Measurements from ENCODE around the gene FAM184A.
"Not testable (repeated sequence)": the region's sequence is repeated elsewhere in the genome, so short reads cannot be mapped to it uniquely, and the experiment has no call there.

The FAM184A gene

GRCh38 chr6:119052292-119052889 lies 26.1 kb downstream of the FAM184A start:
- no peak for DNase-seq

GRCh38 chr6:119044255-119044654 lies 34.2 kb downstream of the FAM184A start:
- DNase-seq: no peak

GRCh38 chr6:119043783-119044182 lies 34.7 kb downstream of the FAM184A start:
- no peak for DNase-seq

- no peak for DNase-seq
These were observed 35.2 kb downstream of the FAM184A start for GRCh38 chr6:119043265-119043664.

- no peak for DNase-seq
These were observed 37.8 kb downstream of the FAM184A start for GRCh38 chr6:119040636-119041035.

GRCh38 chr6:119040229-119040628 lies 38.2 kb downstream of the FAM184A start:
- DNase-seq: no peak

GRCh38 chr6:119037941-119038623 lies 40.4 kb downstream of the FAM184A start:
- no peak for DNase-seq

- no peak for DNase-seq
These were observed 41.2 kb downstream of the FAM184A start for GRCh38 chr6:119037264-119037663.

GRCh38 chr6:119036081-119036480 lies 42.4 kb downstream of the FAM184A start:
- DNase-seq: no peak

GRCh38 chr6:119035459-119035858 lies 43.0 kb downstream of the FAM184A start:
- DNase-seq: no peak

- no peak for DNase-seq
These were observed 43.5 kb downstream of the FAM184A start for GRCh38 chr6:119034827-119035458.

GRCh38 chr6:119032428-119032827 lies 46.0 kb downstream of the FAM184A start:
- DNase-seq: no peak

GRCh38 chr6:119030759-119031158 lies 47.7 kb downstream of the FAM184A start:
- DNase-seq: no peak

- DNase-seq: no peak
These were observed 50.4 kb downstream of the FAM184A start for GRCh38 chr6:119028091-119028490.

GRCh38 chr6:119027465-119027864 lies 51.0 kb downstream of the FAM184A start:
- DNase-seq: no peak

GRCh38 chr6:119026822-119027221 lies 51.6 kb downstream of the FAM184A start:
- DNase-seq: no peak

- no peak for DNase-seq
These were observed 52.7 kb downstream of the FAM184A start for GRCh38 chr6:119025793-119026192.

- no peak for DNase-seq
These were observed 54.4 kb downstream of the FAM184A start for GRCh38 chr6:119024111-119024510.

- DNase-seq: no peak
These were observed 55.7 kb downstream of the FAM184A start for GRCh38 chr6:119022796-119023195.

- DNase-seq: no peak
These were observed 57.6 kb downstream of the FAM184A start for GRCh38 chr6:119020597-119021561.

- DNase-seq: not testable (repeated sequence)
These were observed 63.3 kb downstream of the FAM184A start for GRCh38 chr6:119015165-119015564.

GRCh38 chr6:119012521-119012920 lies 65.9 kb downstream of the FAM184A start:
- no peak for DNase-seq

GRCh38 chr6:119009266-119009665 lies 69.2 kb downstream of the FAM184A start:
- DNase-seq: not testable (repeated sequence)

Data from NCI-H345 (cell line).